ENCODE measurements around the gene AATK.

AATK gene

GRCh38 chr17:81178136-81179091 lies 12.4 kb upstream of the AATK start:
- Mint-ChIP-seq H3K27me3 (ENCODE audit: low read depth, poor library complexity) (peaks cover 3% of the 10 kb centered on the region), H3K36me3 (ENCODE audit: low read depth) (peaks cover 19% of the 10 kb centered on the region), H3K4me1 (peaks cover 5% of the 10 kb centered on the region), H3K4me3 (no peak overlapping the region), H3K27ac (no peak overlapping the region), H3K9me3 (peaks cover 24% of the 10 kb centered on the region)
- TF ChIP-seq CTCF (IDR thresholded peaks at IDR 0.05): no peak
- no peak for DNase-seq

GRCh38 chr17:81176666-81177065 lies 10.6 kb upstream of the AATK start:
- Mint-ChIP-seq H3K36me3 (ENCODE audit: low read depth) (peaks cover 25% of the 10 kb centered on the region), H3K4me1 (peaks cover 5% of the 10 kb centered on the region), H3K4me3 (no peak overlapping the region), H3K27ac (no peak overlapping the region), H3K27me3 (ENCODE audit: low read depth, poor library complexity) (peaks cover 3% of the 10 kb centered on the region), H3K9me3 (peaks cover 26% of the 10 kb centered on the region)
- no peak for DNase-seq
- no peak for TF ChIP-seq CTCF (IDR thresholded peaks at IDR 0.05)

- Mint-ChIP-seq H3K36me3 (ENCODE audit: low read depth) (peaks cover 25% of the 10 kb centered on the region), H3K9me3 (peaks cover 26% of the 10 kb centered on the region), H3K27ac (no peak overlapping the region), H3K4me1 (no peaks in the 10 kb centered on the region), H3K27me3 (ENCODE audit: low read depth, poor library complexity) (no peaks in the 10 kb centered on the region), H3K4me3 (no peak overlapping the region)
- DNase-seq: no peak
- TF ChIP-seq CTCF (IDR thresholded peaks at IDR 0.05): no peak
These were observed 7.7 kb upstream of the AATK start for GRCh38 chr17:81173762-81174155.

GRCh38 chr17:81173052-81173761 lies 7.2 kb upstream of the AATK start:
- Mint-ChIP-seq H3K27ac (no peak overlapping the region), H3K27me3 (ENCODE audit: low read depth, poor library complexity) (no peaks in the 10 kb centered on the region), H3K9me3 (peaks cover 26% of the 10 kb centered on the region), H3K4me3 (no peak overlapping the region), H3K36me3 (ENCODE audit: low read depth) (peaks cover 25% of the 10 kb centered on the region), H3K4me1 (no peaks in the 10 kb centered on the region)
- no peak for TF ChIP-seq CTCF (IDR thresholded peaks at IDR 0.05)
- DNase-seq: no peak

- H3K4me3 Mint-ChIP-seq: no peak overlapping the region
These were observed 5.9 kb upstream of the AATK start for GRCh38 chr17:81171941-81172340.

More at GRCh38 chr17:81171941-81172340, 5.9 kb upstream of the AATK start:
- DNase-seq: no peak
- Mint-ChIP-seq H3K27me3 (ENCODE audit: low read depth, poor library complexity) (no peaks in the 10 kb centered on the region), H3K9me3 (peaks cover 26% of the 10 kb centered on the region), H3K4me1 (peaks cover 4% of the 10 kb centered on the region), H3K27ac (no peak overlapping the region), H3K36me3 (ENCODE audit: low read depth) (peaks cover 25% of the 10 kb centered on the region)
- no peak for TF ChIP-seq CTCF (IDR thresholded peaks at IDR 0.05)
